Stimulated activated CD8-positive, alpha-beta memory T cell treated with anti-CD3 and anti-CD28 coated beads, Interleukin-15, amount 100 ng/mL, for 24 hours (primary cell): Measurements from ENCODE around the gene PDE3A.
"Not testable (repeated sequence)": the region's sequence is repeated elsewhere in the genome, so short reads cannot be mapped to it uniquely, and the experiment has no call there.

Experiments used
- DNase-seq: peaks from one replicate; pipeline ENCODE4 v3.0.0-alpha.2; 2020; ENCODE audit warnings: low read depth

Gene PDE3A

GRCh38 chr12:20374795-20375194 lies 6.5 kb downstream of the PDE3A start:
- DNase-seq: no peak

DNA sequence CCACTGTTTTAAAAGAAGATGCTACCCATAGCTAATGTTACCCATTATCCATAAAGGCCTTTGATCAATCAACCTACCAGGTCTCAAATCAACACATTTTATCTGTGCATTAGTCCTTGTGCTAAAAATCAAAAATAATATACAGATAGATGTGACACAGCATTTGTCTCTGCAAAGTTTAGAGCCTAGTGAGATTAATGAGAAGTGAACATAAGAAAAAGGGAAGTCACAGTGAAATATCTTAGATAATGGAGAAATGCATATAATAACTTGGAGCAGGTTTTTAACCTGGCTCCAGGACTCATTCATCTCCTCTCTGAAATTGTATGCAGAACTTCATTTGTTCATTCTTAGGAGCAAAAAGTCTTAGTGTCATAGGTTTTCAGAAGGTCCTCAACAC lies 7.2 kb downstream of the PDE3A start:
- DNase-seq: no peak

DNA sequence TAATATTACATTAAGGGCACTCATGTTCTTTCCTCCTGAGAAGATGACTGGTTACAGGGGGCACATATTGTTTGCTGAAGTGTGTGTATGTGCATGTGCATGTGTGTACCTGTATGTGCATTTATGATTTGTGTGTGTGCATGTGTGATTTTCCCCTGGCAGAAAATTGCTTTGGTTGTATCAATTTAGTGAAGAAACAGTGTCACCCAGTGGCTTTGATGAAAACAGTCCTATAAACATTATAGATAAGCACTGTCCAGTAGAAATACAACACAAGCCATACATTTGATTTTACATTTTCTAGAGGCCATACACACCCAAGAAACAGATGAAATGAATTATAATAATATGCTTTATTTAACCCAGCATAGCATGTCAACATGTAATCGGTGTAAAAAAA lies 8.6 kb downstream of the PDE3A start:
- DNase-seq: no peak

DNA sequence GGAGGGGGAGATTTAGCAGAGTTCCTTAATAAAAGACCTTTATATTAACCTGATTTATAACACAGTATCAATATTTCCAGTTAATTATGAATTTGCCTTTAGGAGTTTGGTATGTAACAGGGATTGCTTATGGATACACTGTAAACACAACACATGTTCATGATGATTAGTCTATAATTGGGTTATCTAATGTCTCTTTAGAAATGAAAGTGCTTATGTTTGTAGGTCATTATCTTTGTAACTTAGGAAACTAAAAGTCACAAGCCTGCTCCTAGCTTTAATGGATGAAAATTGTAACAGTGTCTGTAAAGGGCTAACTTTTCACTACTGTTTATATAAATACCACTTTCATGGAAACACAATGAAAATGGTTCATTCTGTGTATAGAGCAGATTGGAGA lies 9.4 kb downstream of the PDE3A start:
- no peak for DNase-seq

DNA sequence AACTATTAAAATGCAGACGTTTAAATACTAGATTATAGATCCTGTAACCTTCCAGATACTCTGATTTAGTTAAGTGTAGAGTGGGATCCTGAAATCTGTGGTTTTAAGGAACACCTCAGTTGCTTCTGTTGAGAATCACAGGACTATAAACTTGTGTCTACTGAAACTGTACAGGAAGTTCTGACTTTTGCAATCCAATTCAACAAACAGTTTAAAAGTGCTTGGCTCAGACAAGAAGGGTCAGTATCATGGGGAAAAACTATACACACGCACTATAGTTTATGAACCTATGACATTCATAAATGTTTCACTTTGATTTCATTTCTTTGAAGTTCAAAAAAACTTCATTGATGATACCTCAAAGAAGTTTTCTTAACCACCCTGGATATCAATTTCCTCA lies 13.8 kb downstream of the PDE3A start:
- DNase-seq: no peak

GRCh38 chr12:20383612-20384011 lies 15.3 kb downstream of the PDE3A start:
- no peak for DNase-seq

DNA sequence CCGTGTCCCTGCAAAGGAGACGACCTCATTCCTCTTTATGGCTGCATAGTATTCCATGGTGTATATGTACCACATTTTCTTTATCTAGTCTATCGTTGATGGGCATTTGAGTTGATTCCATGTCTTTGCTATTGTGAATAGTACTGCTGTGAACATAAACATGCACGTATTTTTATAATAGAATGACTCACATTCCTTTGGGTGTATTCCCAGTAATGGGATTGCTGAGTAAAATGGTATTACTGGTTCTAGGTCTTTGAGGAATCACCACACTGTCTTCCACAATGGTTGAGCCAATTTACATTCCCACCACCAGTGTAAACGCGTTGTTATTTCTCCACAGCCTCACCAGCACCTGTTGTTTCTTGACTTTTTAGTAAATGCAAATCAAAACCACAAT lies 16.5 kb downstream of the PDE3A start:
- DNase-seq: not testable (repeated sequence)

DNA sequence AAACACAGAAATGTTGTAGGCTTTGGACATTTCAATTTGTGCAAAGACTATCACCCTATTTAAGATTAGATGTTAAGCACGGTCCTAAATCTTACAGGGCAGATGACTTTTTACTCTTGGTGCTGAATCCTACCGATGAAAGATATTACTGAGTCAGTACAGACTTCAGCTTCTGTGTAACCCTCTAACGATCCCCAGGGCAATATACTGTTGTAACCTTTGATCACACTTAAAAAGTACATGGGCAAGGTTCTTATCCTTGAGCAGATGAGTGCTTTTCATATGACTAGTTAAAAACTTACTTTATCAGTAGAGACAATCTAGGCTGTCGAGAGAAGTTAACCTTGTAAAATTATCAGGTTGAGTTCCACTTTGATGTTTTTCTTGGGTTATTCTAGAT lies 22.5 kb downstream of the PDE3A start:
- no peak for DNase-seq

- DNase-seq: no peak
These were observed 24.0 kb downstream of the PDE3A start for GRCh38 chr12:20392339-20392738.

GRCh38 chr12:20393707-20394106 lies 25.4 kb downstream of the PDE3A start:
- no peak for DNase-seq

GRCh38 chr12:20395791-20396550 lies 27.6 kb downstream of the PDE3A start:
- no peak for DNase-seq

- DNase-seq: no peak
These were observed 30.3 kb downstream of the PDE3A start for GRCh38 chr12:20398686-20399085.

DNA sequence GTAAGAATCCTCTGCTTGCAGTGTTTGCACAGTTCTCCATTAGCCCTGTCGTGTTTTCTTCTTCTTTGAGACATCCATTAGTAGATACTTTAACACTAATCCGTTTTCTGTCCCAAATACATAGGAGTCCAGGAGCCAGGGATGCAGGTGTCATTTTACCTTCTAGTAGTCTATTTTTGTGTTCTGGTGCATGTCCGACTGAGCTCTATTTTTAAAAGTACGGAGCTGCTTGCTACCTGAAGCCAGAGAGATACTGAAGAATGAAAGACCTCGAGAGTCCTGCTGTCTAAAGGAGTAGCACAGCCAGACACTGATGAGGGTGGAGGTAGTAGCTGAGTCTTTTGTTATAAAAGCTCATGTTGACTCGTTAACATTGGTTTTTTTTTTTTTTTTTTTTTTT lies 31.7 kb downstream of the PDE3A start:
- no peak for DNase-seq

DNA sequence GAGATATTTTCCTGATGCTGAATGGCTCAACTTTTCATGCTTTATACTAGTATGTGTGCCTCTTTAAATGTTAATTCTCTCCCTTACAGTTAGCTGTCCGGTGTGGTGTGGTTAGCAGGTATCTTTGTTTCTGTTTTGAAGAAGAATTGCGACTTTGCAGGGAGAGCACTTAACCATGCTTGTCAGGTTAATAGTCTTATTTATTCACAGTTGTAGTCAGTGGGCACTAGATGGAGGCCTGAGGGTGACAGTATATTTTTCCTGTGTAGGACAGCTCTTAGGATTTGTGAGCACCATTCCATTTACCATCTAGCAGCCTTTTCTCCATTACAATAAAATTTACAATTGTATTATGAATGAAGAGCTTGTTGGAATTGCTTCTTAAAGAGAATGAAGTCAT lies 34.9 kb downstream of the PDE3A start:
- DNase-seq: no peak

DNA sequence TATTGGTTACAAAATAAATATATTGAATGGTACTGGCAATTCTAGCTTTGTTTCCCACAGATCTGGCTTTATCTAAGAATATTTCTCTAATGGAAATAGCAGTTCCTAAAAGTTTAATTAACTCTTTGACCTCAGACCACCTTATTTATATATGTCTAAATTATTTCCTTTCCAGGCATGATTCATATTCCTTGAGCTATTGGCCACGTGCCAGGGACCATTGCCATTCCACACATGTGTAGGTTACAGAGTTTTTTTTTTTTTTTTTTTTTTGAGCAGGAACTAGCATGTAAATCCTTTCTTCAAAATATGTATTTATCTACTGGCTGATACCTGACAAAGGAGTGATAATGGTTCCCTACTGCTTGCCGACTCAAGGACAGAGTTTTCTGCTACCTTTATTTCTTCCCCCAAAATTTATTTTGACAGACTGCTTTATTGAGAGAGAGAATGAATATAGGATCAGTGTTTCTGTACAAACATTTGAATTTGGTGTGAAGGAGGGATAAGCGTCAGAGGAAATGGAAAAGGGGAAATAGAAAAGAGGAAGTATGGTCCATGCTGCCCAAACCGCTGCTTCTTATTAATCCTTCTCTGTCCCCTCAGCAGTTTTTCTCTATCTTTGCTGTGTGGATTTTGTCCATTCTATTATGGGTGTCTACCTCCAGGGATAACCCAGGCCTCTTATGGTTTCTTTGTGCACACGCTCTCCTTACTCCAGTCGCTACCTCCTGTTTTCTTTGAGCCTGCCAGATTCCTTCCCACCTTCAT lies 36.4 kb downstream of the PDE3A start:
- DNase-seq: no peak

DNA sequence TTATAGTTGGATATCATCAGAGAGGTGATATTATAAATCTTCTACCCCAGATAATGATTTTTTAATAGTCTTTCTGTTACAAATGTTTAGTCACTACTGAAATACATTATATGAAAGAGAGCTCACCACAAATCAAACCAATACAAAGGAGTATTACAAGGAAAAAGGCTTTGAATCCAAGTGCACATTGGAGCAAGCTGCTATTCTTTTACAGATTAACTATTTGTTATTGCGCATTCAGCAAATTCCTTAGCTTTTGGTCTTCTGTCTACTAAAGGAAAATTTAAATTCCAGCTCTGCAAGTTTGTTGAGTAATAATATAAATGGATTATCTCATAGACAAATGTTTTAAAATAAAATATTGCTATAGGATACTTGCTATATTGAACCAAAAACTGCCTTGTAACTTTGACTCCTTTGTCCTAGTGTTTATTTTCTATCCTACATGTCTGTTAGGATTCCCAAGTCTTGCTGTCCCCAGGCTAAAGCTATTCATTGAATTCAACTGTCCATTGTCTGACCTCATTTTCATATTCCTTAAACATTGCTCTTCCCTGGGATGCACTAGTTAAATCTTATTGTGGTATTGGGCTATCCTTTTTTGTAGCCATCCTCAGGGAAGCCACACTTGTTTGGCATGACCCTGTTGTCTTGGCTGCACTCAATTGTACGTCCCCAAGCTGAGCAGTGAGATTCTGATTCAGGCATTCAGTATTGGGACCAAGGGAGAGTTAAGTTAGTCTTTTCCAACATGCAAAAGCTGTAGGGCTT lies 41.5 kb downstream of the PDE3A start:
- no peak for DNase-seq

DNA sequence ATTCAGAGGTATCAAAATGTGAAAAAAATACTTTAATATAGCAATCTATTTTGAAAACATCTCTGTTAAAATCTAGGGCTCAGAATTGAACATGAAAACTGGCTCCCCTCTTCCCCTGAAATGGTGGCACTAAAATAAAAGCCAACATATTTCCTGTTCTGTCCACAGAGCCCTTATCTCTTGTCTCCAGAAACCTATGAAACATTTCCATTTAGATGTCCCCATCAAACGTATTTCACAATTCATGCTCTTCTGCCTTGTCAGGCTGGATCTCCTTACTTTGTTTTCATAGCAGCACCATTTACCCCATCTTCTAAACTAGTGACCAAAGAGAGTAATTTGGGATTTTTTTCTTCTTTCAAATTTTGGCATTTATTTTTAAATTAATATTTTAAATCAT lies 42.4 kb downstream of the PDE3A start:
- DNase-seq: no peak

GRCh38 chr12:20411345-20411744 lies 43.0 kb downstream of the PDE3A start:
- DNase-seq: no peak

- DNase-seq: no peak
These were observed 46.7 kb downstream of the PDE3A start for GRCh38 chr12:20415028-20415427.

- no peak for DNase-seq
These were observed 47.3 kb downstream of the PDE3A start for GRCh38 chr12:20415641-20416040.

DNA sequence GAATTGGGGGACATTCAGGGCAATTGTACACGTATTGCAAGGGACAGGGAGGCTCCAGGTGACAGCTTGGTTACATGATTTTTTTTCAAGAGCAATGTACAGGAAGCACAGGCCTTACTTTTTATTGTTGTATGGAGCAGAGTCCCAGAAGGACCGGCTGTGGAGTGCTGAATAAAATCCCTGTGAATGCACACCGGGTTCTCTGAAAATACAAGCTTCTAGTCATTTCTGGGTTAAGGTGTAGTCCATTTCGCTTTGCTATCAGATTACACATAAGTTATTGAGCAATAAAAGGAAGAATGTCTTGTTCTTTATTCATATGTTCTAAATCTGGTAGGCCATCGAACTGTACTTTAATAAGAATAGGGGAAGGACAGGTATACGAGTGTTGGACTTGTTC lies 52.2 kb downstream of the PDE3A start:
- no peak for DNase-seq

GRCh38 chr12:20421421-20421820 lies 53.1 kb downstream of the PDE3A start:
- no peak for DNase-seq

GRCh38 chr12:20423557-20423956 lies 55.2 kb downstream of the PDE3A start:
- no peak for DNase-seq
